T-helper 2 cell (primary cell): ENCODE data around the gene KIF5C.

ENCODE experiments used
- DNase-seq, 5 experiments: peaks; one replicate each; pipeline versions ENCODE4 v3.0.0 to v3.0.0-alpha.2; 2012 to 2022

Gene KIF5C

GRCh38 chr2:148888003-148888501, 13.0 kb downstream of the KIF5C start:
- peak in 2 of 5 experiments; percentile 17 to 35 for DNase-seq

DNA sequence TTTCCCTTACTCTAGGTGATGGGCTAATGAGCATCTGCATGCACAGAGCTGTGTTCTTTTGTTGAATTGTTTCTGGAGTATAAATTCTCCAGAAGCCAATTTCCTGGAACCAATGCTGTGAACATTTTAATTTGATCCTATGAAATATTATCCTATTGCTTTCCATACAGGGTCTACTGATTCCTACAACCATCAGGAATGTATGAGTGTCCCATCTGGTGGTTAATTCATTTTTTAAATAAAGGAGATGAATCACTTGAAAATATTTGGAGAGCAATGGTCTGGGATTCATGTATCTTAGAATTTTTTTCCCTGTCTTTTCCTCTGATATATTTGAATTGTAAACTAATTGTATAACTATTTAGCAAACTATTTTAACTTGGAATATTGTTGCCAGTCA, 14.0 kb downstream of the KIF5C start:
- no peak for DNase-seq

DNA sequence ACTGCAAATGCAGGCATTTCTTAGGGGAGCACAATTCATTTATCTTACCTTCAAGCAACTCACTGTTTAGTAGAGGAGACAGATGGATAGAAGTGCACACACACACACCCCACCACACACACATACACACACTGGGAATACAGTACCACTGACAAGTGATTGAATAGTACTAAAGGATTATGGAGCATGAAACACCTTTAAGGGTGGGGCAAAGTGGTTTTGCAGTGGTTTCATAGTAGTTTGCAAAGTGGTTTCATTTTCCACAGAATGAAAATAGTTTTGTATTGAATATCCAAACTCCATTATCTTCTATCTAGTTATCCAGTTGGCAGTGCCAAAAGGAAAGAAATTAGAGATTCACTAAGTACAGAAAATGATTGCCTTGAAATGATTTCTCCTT, 18.9 kb downstream of the KIF5C start:
- no peak for DNase-seq

DNA sequence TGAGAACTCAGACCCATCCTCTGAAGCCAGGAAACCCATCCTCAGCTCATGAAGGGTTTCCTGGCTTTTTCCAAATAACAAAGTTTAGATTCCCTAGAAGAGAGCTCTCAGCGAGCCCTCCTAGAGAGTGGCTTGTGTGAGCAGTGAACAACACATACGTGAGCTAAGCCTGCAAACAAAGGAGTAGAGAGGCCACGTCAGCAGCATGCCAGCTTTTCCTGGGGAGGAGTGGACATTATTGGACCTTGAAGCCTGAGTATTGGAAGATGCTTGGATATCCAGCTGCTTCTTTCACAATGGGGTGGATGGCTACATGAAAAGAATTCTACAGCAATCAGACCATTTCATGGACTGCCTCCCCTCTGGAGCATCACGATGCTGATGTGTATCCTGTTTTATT, 21.1 kb downstream of the KIF5C start:
- no peak for DNase-seq

- DNase-seq, result no peak
These were observed 24.8 kb downstream of the KIF5C start for GRCh38 chr2:148899638-148900318.

GRCh38 chr2:148900350-148900837, 25.4 kb downstream of the KIF5C start:
- no peak for DNase-seq

DNA sequence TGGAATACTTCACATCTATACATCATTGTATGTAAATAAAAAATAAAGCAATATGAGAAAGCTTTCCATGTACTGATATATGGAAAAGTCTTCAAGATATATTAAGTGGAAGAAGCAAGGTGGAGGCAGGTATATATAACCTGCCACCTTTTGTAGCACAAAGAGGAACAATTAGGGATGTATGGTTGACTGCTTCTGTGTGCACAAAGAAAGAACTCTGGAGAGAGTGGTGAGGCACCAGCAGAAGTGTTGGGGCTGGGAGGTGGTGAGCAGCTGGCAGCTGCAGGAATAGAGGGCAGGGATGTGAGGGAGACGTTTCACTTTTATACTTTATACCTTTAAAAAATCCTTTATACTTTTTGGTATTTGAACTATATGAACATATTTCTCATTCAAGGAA, 26.1 kb downstream of the KIF5C start:
- no peak for DNase-seq

DNA sequence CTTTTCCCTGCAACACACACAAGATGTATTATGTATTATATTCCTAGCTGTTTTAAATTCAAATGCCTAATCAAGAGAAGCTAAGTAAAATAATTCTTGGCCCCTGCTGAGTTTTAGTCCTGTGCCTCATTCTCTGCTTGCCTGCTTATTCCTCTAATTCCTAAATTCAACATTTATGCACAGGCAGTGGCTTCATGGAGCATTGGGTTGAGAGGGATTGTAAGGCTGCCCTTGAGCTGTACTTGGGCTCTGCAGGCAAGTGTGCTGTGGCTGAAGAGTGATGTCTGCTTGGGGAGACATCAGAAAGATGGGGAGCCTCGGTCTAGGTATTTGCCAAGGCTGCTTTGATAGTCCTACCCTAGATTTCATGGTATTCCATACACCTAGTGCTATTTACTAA, 27.8 kb downstream of the KIF5C start:
- DNase-seq, result no peak

- no peak for DNase-seq
These were observed 28.3 kb downstream of the KIF5C start for GRCh38 chr2:148903294-148903693.

DNA sequence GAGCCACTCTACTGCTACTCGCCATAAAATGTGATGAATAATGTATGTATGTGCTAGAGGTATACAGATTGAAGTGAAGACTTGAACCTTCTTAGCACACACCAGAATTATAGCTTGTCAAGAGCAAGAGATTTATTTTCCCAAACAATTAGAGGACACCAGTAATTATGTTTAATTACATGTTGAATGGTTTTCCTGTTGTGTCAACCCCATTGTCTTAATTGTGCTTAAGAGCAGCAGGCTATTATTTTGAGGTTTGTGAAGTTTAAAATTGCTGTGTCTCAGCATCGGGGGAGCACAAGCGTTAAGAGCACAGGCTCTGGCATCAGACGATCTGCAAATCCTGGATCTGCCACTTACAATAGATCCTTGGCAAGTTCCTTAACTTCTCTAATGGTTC, 29.0 kb downstream of the KIF5C start:
- no peak for DNase-seq

DNA sequence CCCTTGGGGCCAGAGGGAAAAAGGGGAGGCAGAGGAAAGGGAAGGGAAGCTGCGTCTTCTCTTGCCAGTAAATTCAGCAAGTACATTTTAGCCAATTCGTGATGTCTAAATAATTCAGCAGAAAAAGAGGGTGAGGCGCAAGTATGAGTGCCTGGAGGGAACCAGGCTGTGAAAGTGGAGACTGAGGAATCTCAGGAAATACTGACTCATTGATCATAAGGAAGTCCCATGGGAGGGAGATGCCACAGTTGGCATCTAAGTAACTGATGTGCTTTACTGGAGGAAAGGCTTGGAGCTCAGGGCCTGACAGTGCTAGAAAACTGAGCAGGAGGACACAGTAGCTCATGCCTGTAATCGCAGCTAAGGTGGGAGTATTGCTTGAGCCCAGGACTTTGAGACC, 31.1 kb downstream of the KIF5C start:
- no peak for DNase-seq

GRCh38 chr2:148907085-148907785, 32.2 kb downstream of the KIF5C start:
- no peak for DNase-seq

DNA sequence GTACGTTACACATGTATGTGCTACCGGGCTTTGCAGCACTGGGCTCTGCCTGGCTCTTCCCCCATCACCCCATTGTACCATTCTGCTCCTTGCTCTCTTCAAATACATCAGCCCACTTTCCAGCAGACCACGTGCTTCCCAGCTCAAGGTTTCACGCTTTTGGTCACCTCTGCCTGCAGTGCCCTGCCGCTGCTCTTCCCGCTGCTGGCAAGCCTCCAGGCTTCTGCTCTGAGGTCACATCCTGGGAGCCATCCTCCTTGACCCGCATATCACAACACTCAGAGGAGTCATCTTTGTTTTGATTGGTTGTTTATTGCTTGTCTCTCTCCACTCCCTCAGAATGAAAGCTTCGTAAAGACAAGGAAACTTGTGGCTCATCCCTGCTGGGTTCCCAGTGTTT, 34.1 kb downstream of the KIF5C start:
- DNase-seq, result no peak

GRCh38 chr2:148913061-148913460, 38.0 kb downstream of the KIF5C start:
- no peak for DNase-seq

GRCh38 chr2:148913492-148913891, 38.5 kb downstream of the KIF5C start:
- no peak for DNase-seq

DNA sequence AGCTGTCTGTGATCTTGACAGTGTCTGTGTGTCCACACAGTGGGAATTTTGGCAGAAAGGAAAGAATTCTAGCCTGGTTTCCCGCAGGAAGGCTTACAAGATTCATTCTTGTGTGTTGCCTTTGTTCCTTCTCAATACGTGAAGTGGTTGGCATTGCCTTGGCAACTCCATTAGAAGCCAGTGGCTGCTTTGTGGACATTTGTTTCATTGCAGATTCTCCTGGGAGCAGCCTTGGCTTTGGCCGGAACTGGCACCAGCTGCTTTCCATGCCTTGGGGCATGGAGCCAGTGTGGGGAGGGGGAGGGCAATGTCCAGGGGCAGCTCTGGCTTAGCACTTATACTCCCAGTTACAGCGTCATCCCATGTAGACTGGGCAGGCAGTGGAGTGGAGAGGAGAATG, 39.4 kb downstream of the KIF5C start:
- no peak for DNase-seq

- DNase-seq, result no peak
These were observed 42.4 kb downstream of the KIF5C start for GRCh38 chr2:148917431-148917830.

DNA sequence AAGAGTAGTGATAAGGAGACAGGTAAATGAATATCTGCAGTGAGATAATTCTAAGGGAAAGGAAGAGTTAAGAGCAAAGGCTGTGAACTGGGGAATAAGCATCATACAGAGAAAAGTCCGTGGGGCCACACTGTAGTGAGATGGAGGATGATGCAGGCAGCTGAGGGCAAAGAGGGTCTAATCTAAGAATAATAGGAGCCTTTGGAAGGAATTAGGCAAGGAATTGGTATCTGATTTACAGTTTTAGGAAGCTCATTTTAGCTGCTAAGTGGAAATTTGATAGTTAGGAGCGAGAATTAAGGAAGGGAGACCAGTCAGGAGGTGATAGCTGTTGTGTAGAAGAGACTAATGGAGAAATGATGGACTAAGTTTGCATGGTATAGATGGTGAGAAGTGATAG, 43.5 kb downstream of the KIF5C start:
- no peak for DNase-seq

GRCh38 chr2:148920559-148920958, 45.5 kb downstream of the KIF5C start:
- DNase-seq, result no peak

- DNase-seq, result no peak
These were observed 47.0 kb downstream of the KIF5C start for GRCh38 chr2:148922062-148922461.

DNA sequence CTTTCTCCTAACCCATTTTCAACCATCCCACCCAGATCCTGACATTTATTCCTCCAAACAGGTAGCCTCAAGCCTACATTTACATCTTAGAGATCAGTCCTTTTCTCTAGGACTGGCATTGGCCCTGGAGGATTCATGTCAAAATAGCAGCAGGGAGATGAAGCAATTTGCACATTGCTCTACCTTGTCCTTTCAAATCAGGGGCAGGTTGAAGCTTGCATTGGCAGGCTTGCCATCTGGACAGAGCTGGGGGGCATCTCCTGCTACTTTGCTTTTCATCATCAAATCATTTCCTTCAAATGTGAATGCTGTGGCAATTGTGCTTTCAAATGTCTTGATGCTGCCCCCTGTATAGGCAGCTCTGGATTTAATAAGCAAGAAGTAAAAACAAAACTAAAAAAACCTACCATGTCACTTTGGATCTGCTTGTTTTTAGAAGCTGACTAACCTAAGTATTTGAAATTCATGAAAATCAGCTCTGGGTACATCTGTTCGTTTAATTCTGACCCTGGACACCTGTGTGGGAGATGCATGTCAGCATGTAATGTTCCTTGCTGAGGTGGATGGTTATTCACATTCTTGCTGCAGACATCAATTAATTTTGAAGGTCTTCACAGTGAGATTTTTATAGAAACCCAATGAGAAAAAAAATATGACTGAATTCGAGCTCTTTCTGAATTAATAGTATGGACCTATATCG, 47.9 kb downstream of the KIF5C start:
- no peak for DNase-seq

DNA sequence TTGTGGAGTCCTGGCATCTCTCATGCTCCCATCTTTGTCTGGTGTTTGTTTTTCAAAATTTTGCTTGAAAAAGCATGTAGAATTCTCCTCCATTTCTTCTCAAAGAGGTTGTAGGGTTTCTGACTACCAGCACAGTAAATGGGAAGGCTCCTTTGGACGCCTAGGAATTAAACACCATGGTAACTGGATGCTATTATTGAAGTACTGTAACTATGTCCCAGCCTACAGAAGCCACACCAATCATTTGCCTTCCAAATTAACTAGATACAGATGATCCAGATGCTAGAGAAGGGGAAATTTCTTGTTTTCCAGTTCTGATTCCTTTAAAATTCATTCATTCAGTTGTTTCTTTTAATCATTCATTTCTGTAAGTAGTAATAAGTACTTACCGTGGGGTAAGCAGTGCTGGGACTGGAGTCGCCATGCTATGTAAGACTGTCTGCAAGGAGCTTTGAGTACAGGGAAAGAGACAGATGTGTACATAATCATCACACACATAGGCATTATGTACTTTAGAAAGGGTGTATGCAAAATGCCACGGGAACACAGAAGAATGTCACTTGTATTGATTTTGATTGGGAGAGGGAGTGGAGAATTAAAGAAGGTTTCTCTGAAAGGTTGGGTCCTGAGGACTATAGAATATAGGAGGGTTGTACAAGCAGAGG, 49.6 kb downstream of the KIF5C start:
- no peak for DNase-seq
